Small intestine (tissue), 16 donors: Measurements from ENCODE around the gene MARVELD2. TPM values are rescaled to one million over a fixed set of nuclear protein-coding genes. Genes with fewer than 3 reads are reported as not detected.
"Not testable (repeated sequence)": the region's sequence is repeated elsewhere in the genome, so short reads cannot be mapped to it uniquely, and the experiment has no call there.

Experiments
- DNase-seq, 2 donors: peaks; one replicate each; pipeline versions ENCODE4 v3.0.0 to v3.0.0-alpha.2; 2013
- FAIRE-seq: peaks from 2 replicates; lab custom pipeline; 2012; peaks lifted over from hg19 to GRCh38; lab: Jason Lieb, UNC
- H3K27ac ChIP-seq, 3 donors: one replicate each; pipeline ENCODE4 v1.5.1; 2013; ENCODE audit warnings: low read length in 2 of 3, mild to moderate bottlenecking in 2 of 3, control low read depth in 1 of 3, inconsistent platforms in 1 of 3, low read depth in 1 of 3, moderate library complexity in 1 of 3
- H3K27me3 ChIP-seq, 3 donors: one replicate each; pipeline ENCODE4 v1.6.1; 2013; ENCODE audit warnings: low read length in 3 of 3, inconsistent platforms in 1 of 3; ENCODE audit not compliant: control insufficient read depth in 3 of 3, insufficient read depth in 3 of 3
- H3K36me3 ChIP-seq, 3 donors: one replicate each; pipeline ENCODE4 v1.6.1; 2013; ENCODE audit warnings: low read length in 3 of 3, inconsistent platforms in 1 of 3, low read depth in 1 of 3, mild to moderate bottlenecking in 1 of 3, moderate library complexity in 1 of 3; ENCODE audit not compliant: control insufficient read depth in 3 of 3, insufficient read depth in 2 of 3
- H3K4me1 ChIP-seq, 3 donors: one replicate each; pipeline ENCODE4 v1.6.1; 2013; ENCODE audit warnings: low read length in 2 of 3, inconsistent platforms in 1 of 3, low read depth in 1 of 3, mild to moderate bottlenecking in 1 of 3, moderate library complexity in 1 of 3; ENCODE audit not compliant: control insufficient read depth in 3 of 3, insufficient read depth in 2 of 3
- H3K4me3 ChIP-seq, 3 donors: one replicate each; pipeline ENCODE4 v1.5.1; 2013; ENCODE audit warnings: low read length in 3 of 3, control low read depth in 1 of 3, inconsistent platforms in 1 of 3, low read depth in 1 of 3, mild to moderate bottlenecking in 1 of 3, moderate library complexity in 1 of 3
- H3K9me3 ChIP-seq, 2 donors: one replicate each; pipeline ENCODE4 v1.6.1; 2013; ENCODE audit warnings: low read depth in 1 of 2, low read length in 1 of 2; ENCODE audit not compliant: control insufficient read depth in 2 of 2, insufficient read depth in 1 of 2
- WGBS, 3 donors: extraction: QIAGEN DNeasy Blood & Tissue Kit; methylation state at CpG; one replicate each; pipeline ENCODE4 v1.1.7; 2013; 5-methylcytosine and 5-hydroxymethylcytosine counted together
- long read RNA-seq, 10 donors: transcript quantifications; one replicate each; lab custom pipeline, GENCODE V29; 2026
- polyA plus RNA-seq, 4 donors: library from polyadenylated mRNA; stranded (reverse) in 3 of 4; unstranded in 1 of 4; fragments of 200-250 nt in 3 of 4; fragments of 120-200 nt in 1 of 4; gene quantifications; one replicate each; pipeline versions ENCODE4 v1.2.1 to v1.2.3, GENCODE V29; 2013
- donor health status: healthy with polysubstance abuse.
- donor health status: control.
- donor health status: control.
- donor health status: Bipolar disorder and iron deficiency.
- donor health status: healthy.

Gene MARVELD2, protein sequence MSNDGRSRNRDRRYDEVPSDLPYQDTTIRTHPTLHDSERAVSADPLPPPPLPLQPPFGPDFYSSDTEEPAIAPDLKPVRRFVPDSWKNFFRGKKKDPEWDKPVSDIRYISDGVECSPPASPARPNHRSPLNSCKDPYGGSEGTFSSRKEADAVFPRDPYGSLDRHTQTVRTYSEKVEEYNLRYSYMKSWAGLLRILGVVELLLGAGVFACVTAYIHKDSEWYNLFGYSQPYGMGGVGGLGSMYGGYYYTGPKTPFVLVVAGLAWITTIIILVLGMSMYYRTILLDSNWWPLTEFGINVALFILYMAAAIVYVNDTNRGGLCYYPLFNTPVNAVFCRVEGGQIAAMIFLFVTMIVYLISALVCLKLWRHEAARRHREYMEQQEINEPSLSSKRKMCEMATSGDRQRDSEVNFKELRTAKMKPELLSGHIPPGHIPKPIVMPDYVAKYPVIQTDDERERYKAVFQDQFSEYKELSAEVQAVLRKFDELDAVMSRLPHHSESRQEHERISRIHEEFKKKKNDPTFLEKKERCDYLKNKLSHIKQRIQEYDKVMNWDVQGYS
- 10 to 100 TPM in 2 of 4 donors, 1 to 10 TPM in 2; 6.2 to 52.2 (median 9.4) TPM for polyA plus RNA-seq
- long read RNA-seq, donor 1, partial matches to known transcripts, result 16 of 21 reads
- long read RNA-seq, donor 1, other reads (novel, unspliced or antisense), result 0 of 21 reads
- long read RNA-seq, donor 2, result 0 reads
- long read RNA-seq, donor 3, result 0 reads
- long read RNA-seq, donor 4, result 0 reads
- long read RNA-seq, donor 5, partial matches to known transcripts, result 0 of 1 reads
- long read RNA-seq, donor 5, other reads (novel, unspliced or antisense), result 0 of 1 reads
- long read RNA-seq, donor 6, partial matches to known transcripts, result 7 of 8 reads
- long read RNA-seq, donor 6, other reads (novel, unspliced or antisense), result 0 of 8 reads
- long read RNA-seq, donor 7, result 0 reads
- long read RNA-seq, donor 8, result 0 reads
- long read RNA-seq, donor 9, result 0 reads
- long read RNA-seq, donor 10, partial matches to known transcripts, result 0 of 1 reads
- long read RNA-seq, donor 10, other reads (novel, unspliced or antisense), result 0 of 1 reads

DNA sequence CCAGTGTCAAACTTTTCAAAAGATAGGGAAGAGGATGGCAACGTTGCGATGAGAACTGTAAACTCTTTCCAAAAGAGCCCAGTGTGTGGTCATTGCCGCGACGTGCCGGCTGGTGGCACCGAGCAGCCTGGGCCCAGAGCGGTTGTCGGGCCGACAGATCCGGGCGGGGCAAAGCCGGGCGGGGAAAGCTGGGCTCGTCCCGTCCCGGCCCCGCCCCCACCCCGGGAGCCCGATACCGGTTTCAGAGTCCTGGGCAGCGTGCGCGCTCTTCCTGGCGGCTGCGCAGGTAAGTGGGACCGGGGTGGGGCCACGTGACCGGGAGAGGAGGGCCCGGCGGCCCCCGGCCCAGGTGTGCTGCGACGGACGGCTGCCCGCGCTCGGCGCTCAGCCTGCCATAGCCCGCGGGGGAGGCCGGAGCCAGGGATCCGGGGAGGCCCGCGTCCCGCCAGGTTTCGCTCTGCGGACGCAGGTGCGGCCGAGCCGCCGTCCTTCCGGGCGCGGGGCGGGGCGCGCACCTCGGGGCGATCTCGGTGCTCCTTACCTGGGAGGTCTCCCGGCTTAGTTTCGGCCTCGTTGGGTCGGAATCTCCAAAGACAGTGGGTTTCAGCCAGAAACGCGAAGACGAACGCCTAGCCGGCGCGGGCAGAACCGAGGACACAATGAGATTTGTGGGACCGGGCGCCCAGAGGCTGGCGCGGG lies at the start of gene MARVELD2:
Gene MARVELD2 (plus strand): TSS at position 232 of the 699 bp plus-strand sequence. CDS start 4,270 bp downstream, outside the sequence.
- no peaks in the 10 kb centered on the region for H3K27me3 ChIP-seq
- H3K4me3 ChIP-seq, result peak within 1 kb of the TSS; percentile 48 to 89 (median 65)
- peaks cover 0 to 3% (median 0%) of the 10 kb centered on the region in 3 donors for H3K4me1 ChIP-seq
- peak within 1 kb of the TSS; percentile 82 to 99 (median 93) for H3K27ac ChIP-seq
- peak; percentile 97 to 98 for DNase-seq
- peaks cover 4 to 33% (median 8%) of the 10 kb centered on the region in 3 donors for H3K36me3 ChIP-seq
- H3K9me3 ChIP-seq, result peaks cover 0 to 7% of the 10 kb centered on the region in 2 donors
- no peak for FAIRE-seq
- 4 to 13% (median 13%) methylated on average over 59 to 78 of the region's 78 CpGs for WGBS, 3 donors

DNA sequence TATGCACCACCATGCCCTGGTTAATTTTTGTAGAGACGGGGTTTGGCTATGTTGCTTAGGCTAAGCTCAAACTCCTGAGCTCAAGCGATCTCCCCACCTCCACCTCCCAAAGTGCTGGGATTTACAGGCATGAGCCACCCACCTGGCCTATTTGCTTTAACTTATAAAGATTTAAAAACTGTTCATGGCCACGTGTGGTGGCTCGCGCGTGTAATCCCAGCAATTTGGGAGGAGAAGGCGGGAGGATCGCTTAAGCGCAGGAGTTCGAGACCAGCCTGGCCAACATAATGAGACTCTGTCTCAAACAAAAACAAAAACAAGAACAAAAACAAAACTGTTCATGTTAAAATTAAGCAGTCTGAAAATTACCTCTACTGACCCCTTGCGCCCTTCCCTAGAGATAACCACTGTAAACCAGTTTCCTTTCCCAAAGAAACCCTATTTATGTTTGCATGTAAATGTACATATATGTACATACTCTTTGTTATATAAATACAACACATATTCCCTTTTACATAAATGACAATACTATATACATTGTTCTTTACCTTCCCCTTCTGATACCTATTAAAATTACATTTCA lies 47.1 kb upstream of the MARVELD2 start:
- no peak for FAIRE-seq
- peak overlapping the region in 1 of 3 donors; percentile 94 for H3K27ac ChIP-seq
- 90 to 94% (median 91%) methylated on average over 11 of the region's 11 CpGs for WGBS, 3 donors

DNA sequence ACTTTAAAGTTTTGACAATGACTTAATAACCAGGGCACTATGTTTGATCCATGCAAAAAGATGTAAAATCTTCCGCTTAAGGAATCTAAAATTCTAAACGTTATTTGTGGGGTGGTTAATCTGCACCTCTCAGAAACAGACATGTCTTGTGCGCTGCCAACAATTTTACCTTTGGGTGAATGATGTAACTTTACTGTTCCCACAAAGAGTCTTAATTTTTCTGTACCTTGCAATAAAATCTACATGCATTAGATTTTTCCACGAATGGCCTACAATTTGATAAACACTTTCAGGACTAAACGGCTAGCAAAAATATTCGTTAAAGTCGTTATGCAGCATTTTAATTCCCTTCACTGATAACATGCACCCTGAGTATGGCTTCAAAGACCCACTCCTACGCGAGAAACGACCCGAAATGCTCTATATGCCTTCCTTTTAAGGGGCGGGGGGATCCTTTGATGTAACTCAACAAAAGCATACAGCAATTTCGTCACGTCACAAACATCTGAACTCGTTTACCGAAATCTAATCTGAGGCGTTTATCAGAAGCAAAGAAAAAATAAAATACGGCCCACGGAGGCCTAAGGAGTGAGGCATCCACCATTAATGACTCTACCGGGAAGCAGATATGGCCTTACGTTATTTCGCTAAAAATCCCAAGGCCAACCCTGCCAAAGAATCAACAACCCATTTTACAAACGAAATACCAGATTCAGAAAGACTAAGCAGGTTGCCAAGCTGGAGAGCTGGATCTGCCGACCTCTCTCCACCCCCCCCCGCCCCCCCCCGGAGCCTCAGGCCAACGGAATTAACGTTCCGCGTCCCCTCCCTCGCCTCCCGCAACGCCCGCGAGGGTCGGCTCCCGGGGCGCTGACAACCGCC lies 46.2 kb upstream of the MARVELD2 start:
- DNase-seq (no peak), FAIRE-seq (no peak)
- Histone ChIP-seq H3K27ac (peak overlapping the region; percentile 94 to 100 (median 99)), H3K36me3 (peaks cover 7 to 22% (median 9%) of the 10 kb centered on the region in 3 donors), H3K27me3 (no peaks in the 10 kb centered on the region), H3K4me3 (peak overlapping the region; percentile 82 to 100 (median 89)), H3K9me3 (no peaks in the 10 kb centered on the region), H3K4me1 (peaks cover 0 to 8% (median 2%) of the 10 kb centered on the region in 3 donors)
- WGBS, 3 donors, result 1 to 2% (median 1%) methylated on average over 29 to 39 of the region's 39 CpGs

More for the DNA sequence above, 47.1 kb upstream of the MARVELD2 start:
- Histone ChIP-seq H3K4me3 (peak overlapping the region in 1 of 3 donors; percentile 100), H3K27me3 (no peaks in the 10 kb centered on the region), H3K4me1 (peaks cover 0 to 8% (median 2%) of the 10 kb centered on the region in 3 donors), H3K9me3 (no peaks in the 10 kb centered on the region), H3K36me3 (peaks cover 7 to 30% (median 9%) of the 10 kb centered on the region in 3 donors)
- DNase-seq, result no peak

DNA sequence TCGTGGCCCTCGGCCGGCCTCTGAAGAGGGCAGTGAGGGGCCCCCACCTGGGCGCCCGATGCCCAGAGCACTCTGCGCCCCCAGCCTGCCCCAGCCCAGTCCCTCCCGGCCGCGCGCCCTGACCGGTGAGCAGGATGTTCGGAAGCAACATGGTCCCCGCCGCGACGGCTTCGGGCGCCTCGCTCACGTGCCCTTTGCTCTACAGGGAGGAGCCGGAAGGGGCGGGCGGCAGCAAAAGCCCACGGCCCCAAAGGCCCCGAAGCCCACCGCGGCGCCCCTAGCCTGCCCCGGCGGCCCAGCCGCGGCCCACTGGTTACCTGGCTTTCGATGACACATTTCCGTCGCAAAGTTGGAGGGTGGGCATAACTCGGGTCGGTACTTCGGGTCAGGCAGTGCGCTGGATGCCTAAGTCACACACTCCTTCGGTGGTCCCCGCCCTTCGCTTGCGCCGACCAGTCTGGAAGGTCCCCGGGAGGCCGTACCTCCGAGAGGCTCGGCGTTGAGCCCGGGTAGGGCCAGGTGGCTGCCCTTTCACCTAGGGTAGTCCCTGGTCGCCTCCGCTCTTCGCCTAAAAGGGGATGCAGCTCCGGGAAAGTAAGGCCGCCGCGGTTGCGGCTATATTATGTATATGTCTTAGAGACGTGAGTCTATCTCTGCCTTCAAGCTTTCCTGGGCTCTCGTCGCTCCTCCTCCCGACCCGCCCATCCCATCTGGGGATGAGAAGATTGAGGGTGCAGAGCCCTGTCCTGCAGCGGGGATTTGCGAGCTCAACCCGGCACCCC lies 45.4 kb upstream of the MARVELD2 start, which contains the start of the genes AK6, RAD17 and TAF9:
Gene AK6 (minus strand): TSS at position 181 of the 782 bp plus-strand sequence. CDS start 30 bp downstream, at position 151.
Gene RAD17 (plus strand): TSS at position 479 of the 782 bp plus-strand sequence. CDS start 2,391 bp downstream, outside the sequence.
Gene TAF9 (minus strand): TSS at position 181 of the 782 bp plus-strand sequence. CDS start 3,783 bp downstream, outside the sequence.
- Histone ChIP-seq H3K27me3 (no peaks in the 10 kb centered on the region), H3K36me3 (peaks cover 6 to 20% (median 7%) of the 10 kb centered on the region in 3 donors), H3K4me1 (peaks cover 0 to 8% (median 2%) of the 10 kb centered on the region in 3 donors), H3K9me3 (no peaks in the 10 kb centered on the region), H3K27ac (peak within 1 kb of the TSS; percentile 94 to 100 (median 99)), H3K4me3 (peak within 1 kb of the TSS; percentile 82 to 100 (median 89))
- 0 to 1% (median 0%) methylated on average over 60 to 66 of the region's 66 CpGs for WGBS, 3 donors
- peak; percentile 93 to 99 for DNase-seq
- FAIRE-seq, result no peak

DNA sequence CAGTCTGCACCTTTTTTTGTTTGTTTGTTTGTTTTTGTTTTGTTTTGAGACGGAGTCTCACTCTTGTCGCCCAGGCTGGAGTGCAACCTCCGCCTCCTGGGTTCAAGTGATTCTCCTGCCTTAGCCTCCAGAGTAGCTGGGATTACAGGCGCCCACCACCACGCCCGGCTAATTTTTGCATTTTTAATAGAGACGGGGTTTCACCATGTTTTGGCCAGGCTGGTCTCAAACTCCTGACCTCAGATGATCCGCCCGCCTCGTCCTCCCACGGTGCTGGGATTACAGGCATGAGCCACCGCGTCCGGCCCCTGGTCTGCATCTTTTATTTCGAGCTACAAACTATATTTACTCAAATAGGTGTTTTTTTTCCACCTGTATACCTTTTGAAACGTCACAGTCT lies 44.6 kb upstream of the MARVELD2 start:
- peak overlapping the region in 2 of 3 donors; percentile 94 to 100 for H3K27ac ChIP-seq
- not testable (repeated sequence) for H3K4me1 ChIP-seq, FAIRE-seq, H3K9me3 ChIP-seq, H3K27me3 ChIP-seq
- peaks cover 2 to 22% (median 5%) of the 10 kb centered on the region in 3 donors for H3K36me3 ChIP-seq
- H3K4me3 ChIP-seq, result peak overlapping the region; percentile 82 to 100 (median 89)
- WGBS, 3 donors, result 1% methylated on average over 16 of the region's 16 CpGs
- DNase-seq, result peak in 1 of 2 donors; percentile 6

DNA sequence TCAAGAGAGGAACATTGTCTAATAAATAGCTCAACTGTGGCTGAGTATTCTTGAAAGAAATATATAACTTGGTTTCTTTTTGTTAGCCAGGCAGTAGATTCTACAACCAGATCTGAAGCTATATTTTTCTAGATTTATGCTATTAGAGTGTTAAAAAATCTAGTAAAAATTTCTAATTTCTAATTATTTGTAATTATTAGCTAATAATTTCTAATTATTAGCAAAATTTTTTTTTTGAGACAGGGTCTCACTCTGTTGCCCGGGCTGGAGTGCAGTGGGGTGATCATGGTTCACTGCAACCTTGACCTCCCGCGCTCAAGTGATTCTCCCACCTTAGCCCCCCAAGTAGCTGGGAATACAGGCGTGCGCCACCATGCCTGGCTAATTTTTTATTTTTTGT lies 42.5 kb upstream of the MARVELD2 start:
- DNase-seq, result no peak
- Histone ChIP-seq H3K4me3 (no peak overlapping the region), H3K27me3 (no peaks in the 10 kb centered on the region), H3K9me3 (no peaks in the 10 kb centered on the region), H3K36me3 (peaks cover 5 to 13% (median 8%) of the 10 kb centered on the region in 3 donors), H3K4me1 (peaks cover 0 to 8% (median 2%) of the 10 kb centered on the region in 3 donors), H3K27ac (no peak overlapping the region)
- FAIRE-seq, result no peak
- 97 to 99% (median 98%) methylated on average over 5 of the region's 5 CpGs for WGBS, 3 donors
